ENCODE measurements around the gene HOXA4. TPM values are rescaled to one million over a fixed set of nuclear protein-coding genes. Genes with fewer than 3 reads are reported as not detected.
A peak's percentile ranks its signal among the peaks of the same experiment; 100 is the strongest.

Gene HOXA4
- total RNA-seq, 2 donors from 2014 or later: 0.79 TPM; not detected in 1

GRCh38 chr7:27173511-27173955 is 43.0 kb upstream of the HOXA4 start:
- no peak overlapping the region for H3K27ac Mint-ChIP-seq
- H3K36me3 Mint-ChIP-seq (ENCODE audit: insufficient read depth in 2 of 2): peaks cover 2% of the 10 kb centered on the region in 2 donors
- H3K9me3 Mint-ChIP-seq: no peaks in the 10 kb centered on the region
- H3K27me3 Mint-ChIP-seq (ENCODE audit: low read depth): peaks cover 66% of the 10 kb centered on the region
- peaks cover 21% of the 10 kb centered on the region for H3K4me1 Mint-ChIP-seq (ENCODE audit: low read depth)
- peak; percentile 76 to 80 for ATAC-seq (replicated peaks in 1 of 2)
- peak overlapping the region; percentile 48 to 66 for H3K4me3 Mint-ChIP-seq
- peak; percentile 52 to 55 for DNase-seq

GRCh38 chr7:27172823-27173510 is 42.4 kb upstream of the HOXA4 start:
- Mint-ChIP-seq H3K9me3 (no peaks in the 10 kb centered on the region), H3K27me3 (ENCODE audit: low read depth) (peaks cover 66% of the 10 kb centered on the region), H3K4me3 (peak overlapping the region; percentile 48 to 50), H3K4me1 (ENCODE audit: low read depth) (peaks cover 27% of the 10 kb centered on the region), H3K36me3 (ENCODE audit: insufficient read depth in 2 of 2) (peaks cover 2 to 3% of the 10 kb centered on the region in 2 donors), H3K27ac (no peak overlapping the region)
- DNase-seq (no peak), ATAC-seq (replicated peaks in 1 of 2) (peak; percentile 31 to 32)

- Mint-ChIP-seq H3K36me3 (ENCODE audit: insufficient read depth in 2 of 2) (peaks cover 2 to 3% of the 10 kb centered on the region in 2 donors), H3K9me3 (no peaks in the 10 kb centered on the region), H3K4me3 (peak overlapping the region; percentile 68 to 72), H3K27me3 (ENCODE audit: low read depth) (peaks cover 66% of the 10 kb centered on the region), H3K4me1 (ENCODE audit: low read depth) (peaks cover 30% of the 10 kb centered on the region), H3K27ac (peak overlapping the region; percentile 2)
- ATAC-seq (replicated peaks in 1 of 2) (no peak), DNase-seq (no peak)
These were observed 41.8 kb upstream of the HOXA4 start for GRCh38 chr7:27172315-27172774.

- Mint-ChIP-seq H3K27ac (peak overlapping the region; percentile 2), H3K4me3 (peak overlapping the region; percentile 68 to 72), H3K4me1 (ENCODE audit: low read depth) (peaks cover 34% of the 10 kb centered on the region), H3K9me3 (no peaks in the 10 kb centered on the region), H3K36me3 (ENCODE audit: insufficient read depth in 2 of 2) (peaks cover 2 to 3% of the 10 kb centered on the region in 2 donors), H3K27me3 (ENCODE audit: low read depth) (peaks cover 71% of the 10 kb centered on the region)
- DNase-seq (no peak), ATAC-seq (replicated peaks in 1 of 2) (no peak)
These were observed 41.2 kb upstream of the HOXA4 start for GRCh38 chr7:27171637-27172314.

- Mint-ChIP-seq H3K9me3 (no peaks in the 10 kb centered on the region), H3K27ac (no peak overlapping the region), H3K4me3 (peak overlapping the region; percentile 5 to 72), H3K4me1 (ENCODE audit: low read depth) (peaks cover 34% of the 10 kb centered on the region), H3K27me3 (ENCODE audit: low read depth) (peaks cover 72% of the 10 kb centered on the region), H3K36me3 (ENCODE audit: insufficient read depth in 2 of 2) (peaks cover 2 to 3% of the 10 kb centered on the region in 2 donors)
- DNase-seq (no peak), ATAC-seq (replicated peaks in 1 of 2) (no peak)
These were observed 40.7 kb upstream of the HOXA4 start for GRCh38 chr7:27171325-27171636.

- no peak for ATAC-seq (replicated peaks in 1 of 2)
- Mint-ChIP-seq H3K36me3 (ENCODE audit: insufficient read depth in 2 of 2) (peaks cover 2 to 3% of the 10 kb centered on the region in 2 donors), H3K4me3 (peak overlapping the region; percentile 2 to 5), H3K4me1 (ENCODE audit: low read depth) (peaks cover 38% of the 10 kb centered on the region), H3K27me3 (ENCODE audit: low read depth) (peaks cover 73% of the 10 kb centered on the region), H3K27ac (peak overlapping the region; percentile 76), H3K9me3 (no peaks in the 10 kb centered on the region)
- no peak for DNase-seq
These were observed 40.1 kb upstream of the HOXA4 start for GRCh38 chr7:27170426-27171324.

- Mint-ChIP-seq H3K36me3 (ENCODE audit: insufficient read depth in 2 of 2) (peaks cover 2 to 3% of the 10 kb centered on the region in 2 donors), H3K27me3 (ENCODE audit: low read depth) (peaks cover 67% of the 10 kb centered on the region), H3K9me3 (no peaks in the 10 kb centered on the region), H3K4me3 (peak overlapping the region; percentile 40 to 69), H3K4me1 (ENCODE audit: low read depth) (peaks cover 41% of the 10 kb centered on the region), H3K27ac (peak overlapping the region; percentile 76)
- DNase-seq: no peak
- ATAC-seq (replicated peaks in 1 of 2): no peak
These were observed 39.3 kb upstream of the HOXA4 start for GRCh38 chr7:27169658-27170425.

- H3K27ac Mint-ChIP-seq: peak overlapping the region; percentile 44
- ATAC-seq (replicated peaks in 1 of 2): peak in 1 of 2 donors; percentile 47
- peak; percentile 53 to 65 for DNase-seq
These were observed 37.8 kb upstream of the HOXA4 start for GRCh38 chr7:27168265-27168947.

GRCh38 chr7:27167916-27168264 is 37.3 kb upstream of the HOXA4 start:
- Mint-ChIP-seq H3K4me3 (no peak overlapping the region), H3K36me3 (ENCODE audit: insufficient read depth in 2 of 2) (peaks cover 2 to 3% of the 10 kb centered on the region in 2 donors), H3K4me1 (ENCODE audit: low read depth) (peaks cover 41% of the 10 kb centered on the region), H3K27me3 (ENCODE audit: low read depth) (peaks cover 78% of the 10 kb centered on the region), H3K9me3 (no peaks in the 10 kb centered on the region), H3K27ac (peak overlapping the region; percentile 41)
- DNase-seq: no peak
- ATAC-seq (replicated peaks in 1 of 2): no peak

More at GRCh38 chr7:27168265-27168947, 37.8 kb upstream of the HOXA4 start:
- Mint-ChIP-seq H3K9me3 (no peaks in the 10 kb centered on the region), H3K4me3 (peak overlapping the region; percentile 31 to 66), H3K4me1 (ENCODE audit: low read depth) (peaks cover 41% of the 10 kb centered on the region), H3K36me3 (ENCODE audit: insufficient read depth in 2 of 2) (peaks cover 2 to 3% of the 10 kb centered on the region in 2 donors), H3K27me3 (ENCODE audit: low read depth) (peaks cover 73% of the 10 kb centered on the region)

GRCh38 chr7:27166531-27167505 is 36.3 kb upstream of the HOXA4 start:
- no peaks in the 10 kb centered on the region for H3K9me3 Mint-ChIP-seq
- peaks cover 0 to 3% of the 10 kb centered on the region in 2 donors for H3K36me3 Mint-ChIP-seq (ENCODE audit: insufficient read depth in 2 of 2)
- ATAC-seq (replicated peaks in 1 of 2): no peak
- peaks cover 33% of the 10 kb centered on the region for H3K4me1 Mint-ChIP-seq (ENCODE audit: low read depth)
- no peak for DNase-seq
- H3K27me3 Mint-ChIP-seq (ENCODE audit: low read depth): peaks cover 81% of the 10 kb centered on the region
- peak overlapping the region; percentile 41 for H3K27ac Mint-ChIP-seq
- H3K4me3 Mint-ChIP-seq: peak overlapping the region; percentile 16 to 47

- no peaks in the 10 kb centered on the region for H3K9me3 Mint-ChIP-seq
- H3K4me3 Mint-ChIP-seq: peak overlapping the region; percentile 65 to 67
- ATAC-seq (replicated peaks in 1 of 2) (no peak), DNase-seq (no peak)
- H3K27ac Mint-ChIP-seq: peak overlapping the region; percentile 68
- peaks cover 74% of the 10 kb centered on the region for H3K27me3 Mint-ChIP-seq (ENCODE audit: low read depth)
- H3K36me3 Mint-ChIP-seq (ENCODE audit: insufficient read depth in 2 of 2): peaks cover 0 to 3% of the 10 kb centered on the region in 2 donors
- peaks cover 27% of the 10 kb centered on the region for H3K4me1 Mint-ChIP-seq (ENCODE audit: low read depth)
These were observed 35.5 kb upstream of the HOXA4 start for GRCh38 chr7:27165996-27166530.
